ENCODE results near the gene VASH2.

The VASH2 gene

GRCh38 chr1:213014642-213015041 is 64.3 kb downstream of the VASH2 start:
- H3K9ac ChIP-seq (ENCODE audit: low read length), result peak overlapping the region; percentile 94
- 0 out of 2 replicates have a peak, but pooled peaks cover 6% of the 10 kb centered on the region for H3F3A ChIP-seq (ENCODE audit: insufficient read depth)
- no peaks in the 10 kb centered on the region for H3K9me3 ChIP-seq (ENCODE audit: insufficient read depth, low read length)
- peak overlapping the region; percentile 93 for H3K4me2 ChIP-seq (ENCODE audit: low read depth, low read length, poor library complexity, severe bottlenecking)
- H3K27me3 ChIP-seq (ENCODE audit: low read length), result no peaks in the 10 kb centered on the region
- no peaks in the 10 kb centered on the region for H4K20me1 ChIP-seq (ENCODE audit: low read depth, low read length)
- no peaks in the 10 kb centered on the region for H3K9me2 ChIP-seq (replicated peaks; ENCODE audit: insufficient read depth, low read length)
- TF ChIP-seq, protein P1, sequence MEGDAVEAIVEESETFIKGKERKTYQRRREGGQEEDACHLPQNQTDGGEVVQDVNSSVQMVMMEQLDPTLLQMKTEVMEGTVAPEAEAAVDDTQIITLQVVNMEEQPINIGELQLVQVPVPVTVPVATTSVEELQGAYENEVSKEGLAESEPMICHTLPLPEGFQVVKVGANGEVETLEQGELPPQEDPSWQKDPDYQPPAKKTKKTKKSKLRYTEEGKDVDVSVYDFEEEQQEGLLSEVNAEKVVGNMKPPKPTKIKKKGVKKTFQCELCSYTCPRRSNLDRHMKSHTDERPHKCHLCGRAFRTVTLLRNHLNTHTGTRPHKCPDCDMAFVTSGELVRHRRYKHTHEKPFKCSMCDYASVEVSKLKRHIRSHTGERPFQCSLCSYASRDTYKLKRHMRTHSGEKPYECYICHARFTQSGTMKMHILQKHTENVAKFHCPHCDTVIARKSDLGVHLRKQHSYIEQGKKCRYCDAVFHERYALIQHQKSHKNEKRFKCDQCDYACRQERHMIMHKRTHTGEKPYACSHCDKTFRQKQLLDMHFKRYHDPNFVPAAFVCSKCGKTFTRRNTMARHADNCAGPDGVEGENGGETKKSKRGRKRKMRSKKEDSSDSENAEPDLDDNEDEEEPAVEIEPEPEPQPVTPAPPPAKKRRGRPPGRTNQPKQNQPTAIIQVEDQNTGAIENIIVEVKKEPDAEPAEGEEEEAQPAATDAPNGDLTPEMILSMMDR (IDR thresholded peaks at IDR 0.05; ENCODE audit: insufficient read depth, low read length, poor library complexity, severe bottlenecking), result no peak
- no peak for TF ChIP-seq EZH2phosphoT487 (conservative IDR thresholded peaks at IDR 0.05; ENCODE audit: low read length)
- peaks cover 32% of the 10 kb centered on the region for H3K79me2 ChIP-seq (ENCODE audit: insufficient read depth, low read length)
- H3K4me3 ChIP-seq (ENCODE audit: insufficient read depth, low read length, poor library complexity, severe bottlenecking), result peak overlapping the region; percentile 95
- H3K36me3 ChIP-seq (ENCODE audit: low read length), result peaks cover 7% of the 10 kb centered on the region
- peak overlapping the region; percentile 47 for H2AFZ ChIP-seq (ENCODE audit: low read depth, low read length, severe bottlenecking)
- peak overlapping the region; percentile 80 for H3K27ac ChIP-seq (ENCODE audit: low read depth, low read length)

- H3K9ac ChIP-seq (ENCODE audit: low read length), result peak within 1 kb of the TSS; percentile 94
- H2AFZ ChIP-seq (ENCODE audit: low read depth, low read length, severe bottlenecking), result peak within 1 kb of the TSS; percentile 91
- H3K4me3 ChIP-seq (ENCODE audit: insufficient read depth, low read length, poor library complexity, severe bottlenecking), result peak within 1 kb of the TSS; percentile 95
- H3K36me3 ChIP-seq (ENCODE audit: low read length), result peaks cover 7% of the 10 kb centered on the region
- H3F3A ChIP-seq (ENCODE audit: insufficient read depth), result 0 out of 2 replicates have a peak, but pooled peaks cover 6% of the 10 kb centered on the region
- peaks cover 32% of the 10 kb centered on the region for H3K79me2 ChIP-seq (ENCODE audit: insufficient read depth, low read length)
- peak within 1 kb of the TSS; percentile 93 for H3K4me2 ChIP-seq (ENCODE audit: low read depth, low read length, poor library complexity, severe bottlenecking)
- no peaks in the 10 kb centered on the region for H4K20me1 ChIP-seq (ENCODE audit: low read depth, low read length)
- no peaks in the 10 kb centered on the region for H3K27me3 ChIP-seq (ENCODE audit: low read length)
- H3K27ac ChIP-seq (ENCODE audit: low read depth, low read length), result peak within 1 kb of the TSS; percentile 80
- no peaks in the 10 kb centered on the region for H3K9me2 ChIP-seq (replicated peaks; ENCODE audit: insufficient read depth, low read length)
- TF ChIP-seq, protein P1 (IDR thresholded peaks at IDR 0.05; ENCODE audit: insufficient read depth, low read length, poor library complexity, severe bottlenecking), result no peak
- H3K9me3 ChIP-seq (ENCODE audit: insufficient read depth, low read length), result no peaks in the 10 kb centered on the region
These were observed 65.0 kb downstream of the VASH2 start, which contains the start of gene ANGEL2 for GRCh38 chr1:213015099-213016050. ANGEL2 (minus strand) TSS chr1:213015867; CDS start chr1:213015671, 196 bp downstream.

DNA sequence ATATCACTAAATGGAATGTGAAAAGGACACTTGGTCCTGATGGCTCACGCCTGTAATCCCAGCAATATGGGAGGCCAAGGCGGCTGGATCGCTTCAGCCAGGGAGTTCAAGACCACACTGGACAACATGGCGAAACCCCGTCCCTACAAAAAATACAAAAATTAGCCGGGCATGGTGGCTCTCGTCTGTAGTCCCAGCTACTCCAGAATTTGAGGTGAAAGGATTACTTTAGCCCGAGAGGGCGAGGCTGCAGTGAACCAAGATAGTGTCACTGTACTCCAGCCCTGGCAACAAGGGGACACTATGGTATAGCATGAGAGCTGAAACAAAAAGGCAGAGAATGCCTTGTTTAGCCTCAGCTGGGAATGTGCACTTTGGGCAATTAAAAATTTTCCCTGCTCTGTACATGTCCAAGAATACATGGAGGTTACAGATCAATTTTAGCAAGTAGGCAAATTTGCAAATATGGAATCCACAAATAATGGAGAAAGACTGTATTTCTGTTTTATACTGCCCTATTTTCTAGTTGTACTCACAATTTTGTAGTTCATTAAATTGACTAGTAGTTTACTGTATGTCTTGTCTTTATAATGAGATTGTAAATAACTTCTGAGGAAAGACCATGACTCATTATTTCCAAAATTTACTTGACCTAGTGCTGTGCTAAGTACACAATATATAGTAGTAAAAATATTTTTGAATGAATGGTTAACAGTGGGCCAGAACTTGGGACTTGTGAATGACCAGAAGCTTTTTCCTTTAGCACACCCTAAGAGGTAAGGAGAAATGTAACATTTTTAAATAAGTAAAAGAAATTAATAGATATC is 67.3 kb downstream of the VASH2 start:
- Histone ChIP-seq H3K9me3 (ENCODE audit: insufficient read depth, low read length) (no peaks in the 10 kb centered on the region), H3K27me3 (ENCODE audit: low read length) (no peaks in the 10 kb centered on the region), H3K9ac (ENCODE audit: low read length) (no peak overlapping the region), H3K27ac (ENCODE audit: low read depth, low read length) (no peak overlapping the region), H3K4me2 (ENCODE audit: low read depth, low read length, poor library complexity, severe bottlenecking) (no peak overlapping the region), H3K79me2 (ENCODE audit: insufficient read depth, low read length) (peaks cover 23% of the 10 kb centered on the region), H2AFZ (ENCODE audit: low read depth, low read length, severe bottlenecking) (no peak overlapping the region), H3K9me2 (replicated peaks; ENCODE audit: insufficient read depth, low read length) (no peaks in the 10 kb centered on the region), H3K4me3 (ENCODE audit: insufficient read depth, low read length, poor library complexity, severe bottlenecking) (no peak overlapping the region), H3K36me3 (ENCODE audit: low read length) (no peaks in the 10 kb centered on the region), H4K20me1 (ENCODE audit: low read depth, low read length) (no peaks in the 10 kb centered on the region), H3F3A (ENCODE audit: insufficient read depth) (0 out of 2 replicates have a peak, but pooled peaks cover 3% of the 10 kb centered on the region)
- no peak for TF ChIP-seq EZH2phosphoT487 (conservative IDR thresholded peaks at IDR 0.05; ENCODE audit: low read length)
- TF ChIP-seq, protein P1 (IDR thresholded peaks at IDR 0.05; ENCODE audit: insufficient read depth, low read length, poor library complexity, severe bottlenecking), result no peak
